Activated CD8-positive, alpha-beta memory T cell treated with anti-CD3 and anti-CD28 coated beads, Interleukin-2, amount 50 U/mL, for 4 hours (primary cell): ENCODE data around the gene PER2.
"Not testable (repeated sequence)": the region's sequence is repeated elsewhere in the genome, so short reads cannot be mapped to it uniquely, and the experiment has no call there.

Source experiments
- DNase-seq: peaks from one replicate; pipeline ENCODE4 v3.0.0-alpha.2; 2020

The PER2 gene

DNA sequence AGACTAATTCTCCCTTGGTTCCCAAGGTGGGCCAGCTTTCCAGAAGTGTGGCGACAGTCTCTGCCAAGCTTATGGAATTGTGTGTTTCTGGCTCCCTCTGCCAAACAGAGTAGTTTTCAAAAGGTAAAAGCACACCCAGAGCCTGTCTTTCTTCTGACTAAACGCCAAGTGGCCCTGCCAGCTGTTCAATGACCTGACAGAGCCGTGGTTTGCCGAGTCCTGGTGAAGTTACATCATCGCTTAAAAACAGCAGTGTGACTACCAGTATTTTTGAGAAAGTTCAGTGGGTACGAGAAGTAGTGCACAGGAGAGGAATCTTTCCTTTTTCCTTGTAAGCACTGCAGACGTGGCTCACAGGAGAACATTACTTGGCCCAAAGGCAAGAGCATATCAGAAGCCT lies 1.9 kb downstream of the PER2 start:
- no peak for DNase-seq

- no peak for DNase-seq
These were observed 2.3 kb downstream of the PER2 start for GRCh38 chr2:238286095-238286494.

DNA sequence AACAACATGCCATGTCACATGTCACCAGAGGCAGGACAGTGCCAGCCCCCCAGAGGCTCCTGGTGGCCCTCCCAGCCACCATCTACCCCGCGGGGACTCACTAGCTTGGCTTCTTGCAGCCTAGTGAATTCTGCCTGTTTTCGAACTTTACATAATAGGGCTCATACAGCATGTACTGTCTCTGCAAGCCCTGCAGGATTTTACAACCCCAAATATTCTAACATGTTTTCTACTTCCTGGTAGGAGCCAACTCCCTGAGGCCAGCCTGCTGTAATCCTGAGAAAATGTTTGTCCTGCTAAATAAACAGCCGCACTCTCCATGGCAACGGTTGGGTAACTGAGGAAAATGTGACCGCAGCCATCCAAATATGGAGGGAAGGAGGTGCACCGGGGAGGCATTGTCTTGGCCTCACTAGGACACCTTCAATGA lies 2.7 kb downstream of the PER2 start:
- no peak for DNase-seq

DNA sequence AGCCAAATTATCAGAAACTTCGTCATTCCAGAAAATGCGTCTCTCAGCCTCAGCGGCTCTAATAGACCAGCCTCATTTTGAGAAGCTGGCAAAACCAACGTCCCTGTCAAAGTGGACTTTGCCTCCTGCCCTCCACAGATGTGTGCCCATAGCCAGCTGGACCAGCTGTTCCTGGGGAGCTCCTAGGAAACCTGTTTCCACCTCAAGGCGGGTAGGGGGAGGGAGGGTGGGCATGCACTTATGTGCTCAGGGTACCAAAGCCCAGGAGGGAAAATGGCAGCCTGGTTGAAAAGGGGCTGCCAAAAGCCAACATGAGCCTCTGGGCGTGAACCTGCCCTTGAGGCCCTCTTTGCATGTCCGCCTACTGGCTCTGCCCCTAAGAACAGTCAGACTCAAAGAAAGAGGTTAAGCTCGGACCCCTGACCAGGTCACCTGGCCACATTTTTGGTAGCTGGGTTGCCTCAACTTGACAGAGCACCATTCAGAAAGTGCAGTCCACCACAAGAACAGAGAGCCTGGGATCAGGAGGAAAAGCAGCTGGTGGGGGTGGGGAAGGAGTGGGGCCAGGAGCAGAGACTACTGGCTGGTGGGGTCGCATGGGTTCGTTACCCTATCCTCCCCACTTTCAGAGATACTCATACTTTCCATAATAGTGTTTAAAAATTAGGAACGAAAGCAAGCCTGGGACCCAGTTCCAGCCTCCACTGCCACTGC lies 3.5 kb downstream of the PER2 start:
- DNase-seq: no peak

DNA sequence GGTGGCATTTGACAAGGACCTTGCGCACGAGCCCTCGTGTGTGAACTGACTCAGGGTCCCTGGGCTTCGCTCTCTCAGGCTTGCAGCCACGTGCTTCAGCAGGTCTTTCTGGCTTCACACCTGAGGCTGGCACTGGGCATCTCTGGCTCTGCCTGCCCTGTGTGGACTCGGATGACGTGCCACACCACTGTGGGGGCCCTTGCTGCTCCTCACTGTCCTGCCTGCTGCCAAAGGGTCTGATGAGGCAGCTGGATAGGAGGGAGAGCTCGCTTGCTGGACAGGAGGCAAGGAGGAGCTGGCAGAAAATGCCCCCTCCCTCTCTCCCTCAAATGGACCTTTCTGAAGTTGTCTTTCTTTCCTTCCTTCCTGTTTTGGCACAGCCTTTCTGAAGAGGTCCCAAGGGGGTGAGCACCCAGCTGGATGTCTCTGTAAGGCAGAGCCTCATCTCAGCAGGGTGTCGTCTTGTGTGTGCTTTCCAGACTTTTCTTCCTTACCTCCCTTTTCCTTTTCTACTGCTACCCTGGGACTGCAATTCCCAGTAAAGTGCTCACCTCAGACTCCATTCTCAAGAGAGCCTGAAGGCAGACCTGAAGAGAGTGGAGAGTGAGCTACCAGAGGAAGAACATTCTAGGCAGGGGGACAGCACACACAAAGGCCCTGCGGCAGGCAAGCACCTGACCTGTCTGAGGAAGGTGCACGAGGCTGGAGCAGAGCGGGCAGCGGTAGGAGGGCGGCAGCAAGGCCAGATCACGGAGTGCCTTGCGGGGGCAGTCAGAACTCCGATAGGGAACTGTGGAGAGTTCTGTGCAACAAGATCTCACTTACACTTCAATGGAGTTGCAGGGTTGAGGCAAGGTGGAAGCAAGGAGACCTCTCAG lies 5.3 kb downstream of the PER2 start:
- no peak for DNase-seq

GRCh38 chr2:238281826-238282480 lies 6.5 kb downstream of the PER2 start:
- no peak for DNase-seq

DNA sequence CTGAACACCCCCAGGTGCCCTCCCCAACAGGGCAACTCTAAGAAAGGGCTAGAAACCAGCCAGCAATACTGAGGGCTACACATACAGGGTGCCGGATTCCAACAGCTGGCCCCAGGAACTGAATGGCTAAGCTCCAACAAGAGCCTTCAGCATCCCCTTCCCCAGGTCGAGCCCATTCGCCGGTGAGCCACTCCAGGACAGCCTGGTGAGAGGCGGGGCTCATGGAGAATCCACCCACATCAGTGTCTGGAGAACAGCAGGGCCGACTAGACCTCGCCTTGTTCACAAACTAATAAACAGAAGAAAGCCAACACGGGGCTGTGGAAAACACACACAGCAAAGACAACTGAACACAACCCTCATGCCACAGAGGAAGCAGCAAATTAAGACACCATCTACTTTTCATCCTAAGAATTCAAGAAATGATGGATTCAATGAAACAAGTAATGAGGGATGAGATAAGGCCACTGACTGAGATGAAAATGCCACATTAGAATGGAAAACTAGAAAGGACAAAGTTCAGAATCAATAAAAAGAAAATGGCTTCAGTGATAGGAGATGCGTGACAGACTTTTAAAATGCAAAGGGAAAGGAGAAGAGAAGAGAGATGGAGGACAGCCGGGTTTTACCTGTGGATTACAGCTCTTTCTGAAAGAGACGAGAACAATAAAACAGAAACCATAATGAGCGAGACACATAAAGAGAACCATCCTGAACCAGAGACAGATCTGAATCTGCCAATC lies 8.2 kb downstream of the PER2 start:
- DNase-seq: no peak

GRCh38 chr2:238279324-238279682 lies 9.1 kb downstream of the PER2 start:
- no peak for DNase-seq

DNA sequence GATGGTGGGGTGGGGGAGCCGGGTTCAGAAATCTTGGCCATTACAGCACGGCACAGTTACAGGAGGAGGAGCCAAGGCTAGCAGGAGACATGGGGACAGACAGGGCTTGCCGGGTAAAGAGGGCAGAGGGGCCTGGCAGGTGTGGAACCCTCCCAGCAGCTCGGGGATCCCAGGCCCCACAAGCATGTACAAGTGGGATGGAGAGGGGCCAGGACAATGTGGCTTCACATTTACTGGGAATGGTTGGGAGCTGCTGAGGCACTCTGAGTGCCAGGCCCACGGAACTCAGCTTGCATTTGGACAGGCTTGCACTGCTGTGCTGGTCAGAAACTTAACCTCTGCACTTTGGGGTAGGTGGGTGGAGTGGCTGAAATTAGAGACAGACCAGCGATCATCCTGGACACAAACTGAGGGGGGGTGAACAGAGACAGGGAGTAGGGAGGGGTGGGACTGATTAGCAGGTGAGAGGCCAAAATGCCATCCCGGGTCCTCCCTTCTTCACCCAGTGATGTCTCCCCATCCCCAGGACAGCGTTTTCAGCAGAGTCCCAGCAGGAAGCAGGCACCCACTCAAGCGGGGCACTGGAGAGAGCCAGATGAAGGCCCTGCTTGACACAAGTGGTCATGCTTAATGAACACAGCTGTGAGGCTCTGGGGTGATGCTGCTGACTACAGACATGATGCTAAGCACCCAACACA lies 9.6 kb downstream of the PER2 start:
- DNase-seq: no peak

DNA sequence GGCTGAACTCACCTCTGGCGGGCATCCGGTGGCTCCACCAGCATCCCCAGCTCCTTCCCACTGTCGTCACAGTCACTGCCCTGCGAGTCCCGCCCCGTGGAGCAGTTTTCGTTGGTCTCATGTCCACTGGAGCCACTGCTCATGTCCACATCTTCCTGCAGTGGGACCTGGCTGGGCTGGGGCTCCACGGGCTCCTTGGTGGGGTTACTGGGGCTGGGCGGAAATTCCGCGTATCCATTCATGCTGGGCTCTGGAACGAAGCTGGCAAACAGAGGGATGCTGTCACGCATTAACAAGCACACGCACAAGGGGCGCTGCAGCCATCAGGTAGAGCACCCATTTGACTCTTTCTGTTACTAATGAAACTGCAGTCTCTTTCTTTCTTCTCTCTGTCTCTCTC lies 10.7 kb downstream of the PER2 start:
- no peak for DNase-seq

- no peak for DNase-seq
These were observed 14.1 kb downstream of the PER2 start for GRCh38 chr2:238274152-238274865.

DNA sequence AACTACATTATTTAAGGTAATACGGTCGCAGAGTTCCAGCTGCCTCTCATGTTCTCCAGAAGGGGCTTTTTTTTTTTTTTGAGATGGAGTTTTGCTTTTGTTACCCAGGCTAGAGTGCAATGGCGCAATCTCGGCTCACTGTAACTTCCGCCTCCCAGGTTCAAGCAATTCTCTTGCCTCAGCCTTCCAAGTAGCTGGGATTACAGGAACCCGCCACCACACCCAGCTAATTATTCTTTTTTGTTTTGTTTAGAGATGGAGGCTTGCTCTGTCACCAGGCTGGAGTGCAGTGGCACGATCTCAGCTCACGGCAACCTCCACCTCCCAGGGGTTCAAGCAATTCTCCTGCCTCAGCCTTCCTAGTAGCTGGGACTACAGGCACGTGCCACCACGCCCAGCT lies 15.0 kb downstream of the PER2 start:
- not testable (repeated sequence) for DNase-seq

DNA sequence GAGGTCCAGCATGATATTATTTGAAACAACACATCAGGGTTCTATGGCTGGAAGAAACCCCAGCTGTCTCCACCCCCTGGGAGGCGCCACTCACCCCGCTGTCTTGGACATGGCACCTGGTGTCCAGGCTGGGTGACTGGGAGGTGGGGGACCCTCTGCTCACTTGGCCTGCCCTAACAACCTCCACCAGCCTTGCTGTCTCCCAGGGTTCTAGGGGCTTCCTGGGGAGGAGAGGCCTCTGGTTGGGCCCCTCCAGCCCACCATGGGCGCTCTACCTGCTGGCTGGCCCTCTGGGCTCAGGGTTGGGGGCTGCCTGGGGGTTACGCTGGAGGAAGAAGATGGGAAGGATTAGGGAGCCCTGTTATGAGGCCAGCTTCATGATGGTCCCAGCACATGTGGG lies 16.3 kb downstream of the PER2 start:
- DNase-seq: no peak

DNA sequence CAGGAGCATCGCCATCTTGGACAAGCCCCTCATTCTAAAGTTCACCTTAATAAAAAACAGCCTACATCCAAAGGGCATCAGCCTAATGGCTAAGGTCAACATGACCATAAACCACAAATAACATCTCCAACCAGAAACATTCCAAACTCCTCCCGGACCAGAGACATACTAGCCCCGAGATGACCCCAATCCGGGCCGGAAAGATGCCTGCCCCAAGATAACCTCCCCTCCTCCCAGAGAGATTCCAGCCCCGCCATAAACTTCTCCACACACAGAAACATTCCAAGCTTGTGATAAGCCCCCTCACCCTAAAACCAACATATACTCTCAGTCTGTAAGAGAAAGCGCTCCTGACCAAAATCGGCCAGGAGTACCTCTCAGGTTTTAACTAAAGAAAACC lies 16.7 kb downstream of the PER2 start:
- not testable (repeated sequence) for DNase-seq

DNA sequence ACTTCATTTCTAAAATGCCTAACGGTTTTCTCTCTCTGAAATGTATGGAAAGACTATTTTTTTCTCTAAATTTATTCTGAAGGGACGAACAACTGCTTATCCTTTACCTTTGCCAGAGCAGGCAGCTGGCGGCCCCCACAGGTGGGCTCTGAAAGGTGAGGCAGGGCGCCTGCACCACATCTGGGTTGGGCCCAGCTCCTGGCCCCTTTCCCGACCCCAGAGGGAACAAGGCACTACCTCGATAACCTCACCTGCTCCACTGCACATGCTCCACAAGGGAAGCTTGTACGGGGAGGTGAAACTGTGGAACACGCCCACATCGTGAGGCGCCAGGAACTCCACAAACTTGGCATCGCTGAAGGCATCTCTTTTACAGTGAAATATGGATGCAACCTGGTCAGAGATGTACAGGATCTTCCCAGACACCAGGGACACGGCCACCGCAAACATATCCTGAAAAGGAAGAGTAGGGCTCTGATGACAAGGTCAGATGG lies 17.3 kb downstream of the PER2 start:
- no peak for DNase-seq

- no peak for DNase-seq
These were observed 17.8 kb downstream of the PER2 start for GRCh38 chr2:238270606-238271005.

DNA sequence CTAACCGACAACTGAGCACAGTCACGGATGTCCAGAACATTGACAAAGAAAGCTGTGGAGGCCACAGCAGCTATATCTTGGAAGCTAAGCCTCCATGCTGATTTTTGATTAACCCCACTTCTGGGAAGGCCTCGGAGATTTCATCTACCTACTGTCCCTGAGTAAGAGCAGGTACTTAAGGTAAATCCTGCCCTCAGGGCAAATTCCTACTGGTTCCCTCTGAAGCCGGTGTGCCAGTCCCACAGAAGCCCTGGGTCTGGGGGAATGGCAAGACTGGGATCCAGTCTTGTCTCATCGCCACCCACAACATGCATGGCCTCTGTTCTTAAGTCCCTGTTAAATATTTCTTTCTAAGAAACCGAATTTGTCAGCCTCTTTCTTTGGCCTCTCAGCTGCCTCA lies 18.7 kb downstream of the PER2 start:
- no peak for DNase-seq

GRCh38 chr2:238267884-238268680 lies 20.3 kb downstream of the PER2 start:
- no peak for DNase-seq

GRCh38 chr2:238267341-238267710 lies 21.1 kb downstream of the PER2 start:
- DNase-seq: no peak

- DNase-seq: no peak
These were observed 22.8 kb downstream of the PER2 start for GRCh38 chr2:238265605-238266004.

DNA sequence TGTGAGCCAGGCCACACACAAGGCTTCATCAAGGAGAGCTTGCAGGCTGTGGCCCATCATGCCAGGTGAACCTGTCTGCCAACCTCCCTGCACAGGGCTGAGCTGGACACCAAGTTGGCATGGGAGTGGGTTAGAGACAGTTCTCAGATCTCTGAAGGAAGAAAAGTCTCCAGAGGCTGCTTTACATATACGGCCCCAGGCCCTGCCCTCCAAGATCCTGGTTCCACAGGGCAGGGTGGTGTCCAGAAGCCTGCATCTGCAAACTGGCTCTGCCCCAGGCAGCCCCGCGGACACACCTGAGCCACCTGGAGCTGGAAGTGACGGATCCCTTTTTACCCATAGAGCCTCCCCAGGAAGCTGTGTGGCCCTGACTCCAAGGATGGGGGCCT lies 24.3 kb downstream of the PER2 start:
- no peak for DNase-seq
